ENCODE results near the gene HDDC3.

The HDDC3 gene

GRCh38 chr15:90906181-90906849 lies 26.0 kb downstream of the HDDC3 start:
- H3K27ac ChIP-seq: no peak overlapping the region
- TF ChIP-seq ZFX (IDR thresholded peaks at IDR 0.05): no peak
- no peak for TF ChIP-seq CTCF (conservative IDR thresholded peaks at IDR 0.05)

- TF ChIP-seq ZFX (IDR thresholded peaks at IDR 0.05) (no peak), CTCF (conservative IDR thresholded peaks at IDR 0.05) (no peak)
- H3K27ac ChIP-seq: no peak overlapping the region
Observed at GRCh38 chr15:90905306-90906180, 26.8 kb downstream of the HDDC3 start.

GRCh38 chr15:90904746-90905145 lies 27.6 kb downstream of the HDDC3 start:
- TF ChIP-seq CTCF (conservative IDR thresholded peaks at IDR 0.05) (no peak), ZFX (IDR thresholded peaks at IDR 0.05) (no peak)
- H3K27ac ChIP-seq: no peak overlapping the region

GRCh38 chr15:90903733-90904536 lies 28.4 kb downstream of the HDDC3 start:
- H3K27ac ChIP-seq: peak overlapping the region; percentile 86
- TF ChIP-seq CTCF (conservative IDR thresholded peaks at IDR 0.05): no peak; the same call in 1 of the 2 replicates
- no peak for TF ChIP-seq ZFX (IDR thresholded peaks at IDR 0.05)

- peak within 1 kb of the TSS; percentile 86 for H3K27ac ChIP-seq
- TF ChIP-seq CTCF (conservative IDR thresholded peaks at IDR 0.05) (no peak), ZFX (IDR thresholded peaks at IDR 0.05) (peak; percentile 89)
Observed at GRCh38 chr15:90902840-90903732, 29.3 kb downstream of the HDDC3 start, which contains the start of gene MAN2A2. TSS of gene MAN2A2 (plus strand) at chr15:90903302. CDS start at chr15:90904208, 906 bp downstream.

GRCh38 chr15:90902040-90902839 lies 30.1 kb downstream of the HDDC3 start:
- H3K27ac ChIP-seq: peak overlapping the region; percentile 86
- TF ChIP-seq CTCF (conservative IDR thresholded peaks at IDR 0.05) (peak; percentile 84), ZFX (IDR thresholded peaks at IDR 0.05) (peak; percentile 92; the same call in 1 of the 2 replicates)
